Upper lobe of right lung (tissue), 1 donor: ENCODE data around the gene SPDYE8. TPM values are rescaled to one million over a fixed set of nuclear protein-coding genes. Genes with fewer than 3 reads are reported as not detected.
"Not testable (repeated sequence)": the region's sequence is repeated elsewhere in the genome, so short reads cannot be mapped to it uniquely, and the experiment has no call there.

Experiments used
- ATAC-seq: fragments of 200-7000 bp; cut with Tn5 transposase; one replicate; pipeline ENCODE4 v1.9.1; 2020; ENCODE audit warnings: mild to moderate bottlenecking, moderate library complexity
- DNase-seq: peaks from one replicate; pipeline ENCODE4 v3.0.0-alpha.2; 2020
- H3K27ac ChIP-seq: fragments of 200-600 bp; one replicate; pipeline ENCODE4 v1.8.0; 2022
- H3K27me3 ChIP-seq: fragments of 200-600 bp; one replicate; pipeline ENCODE4 v1.8.0; 2022; ENCODE audit warnings: mild to moderate bottlenecking
- H3K36me3 ChIP-seq: fragments of 200-600 bp; one replicate; pipeline ENCODE4 v1.8.0; 2022
- H3K4me1 ChIP-seq: fragments of 200-600 bp; one replicate; pipeline ENCODE4 v1.8.0; 2022
- H3K4me3 ChIP-seq: fragments of 200-600 bp; one replicate; pipeline ENCODE4 v1.8.0; 2022; ENCODE audit warnings: mild to moderate bottlenecking
- H3K9me3 ChIP-seq: fragments of 200-600 bp; one replicate; pipeline ENCODE4 v1.8.0; 2022
- intact Hi-C: fragments of 100-400 bp; cut with DNase I; formaldehyde crosslinking; loops from one replicate; pipeline ENCODE4 v1.11.0; 2022
- long read RNA-seq: library from polyadenylated mRNA; unstranded; transcript quantifications from one replicate; pipeline ENCODE4 v2.0.0, GENCODE V29; 2021
- total RNA-seq: library from RNA; stranded (reverse); fragmentation: NEBNext Ultra II Directional; extraction: Animal tissue kit (Norgen Biotek cat#: 25700); gene quantifications from one replicate; pipeline ENCODE4 v1.2.1, GENCODE V29; 2021
- donor health status: DM: no; HTN: yes; CAD: no; lungs with severe emphysema.

The SPDYE8 gene, protein sequence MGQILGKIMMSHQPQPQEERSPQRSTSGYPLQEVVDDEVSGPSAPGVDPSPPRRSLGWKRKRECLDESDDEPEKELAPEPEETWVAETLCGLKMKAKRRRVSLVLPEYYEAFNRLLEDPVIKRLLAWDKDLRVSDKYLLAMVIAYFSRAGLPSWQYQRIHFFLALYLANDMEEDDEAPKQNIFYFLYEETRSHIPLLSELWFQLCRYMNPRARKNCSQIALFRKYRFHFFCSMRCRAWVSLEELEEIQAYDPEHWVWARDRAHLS
- total RNA-seq, result not detected
- long read RNA-seq, partial matches to known transcripts, result 0 of 2 reads
- long read RNA-seq, other reads (novel, unspliced or antisense), result 2 of 2 reads

DNA sequence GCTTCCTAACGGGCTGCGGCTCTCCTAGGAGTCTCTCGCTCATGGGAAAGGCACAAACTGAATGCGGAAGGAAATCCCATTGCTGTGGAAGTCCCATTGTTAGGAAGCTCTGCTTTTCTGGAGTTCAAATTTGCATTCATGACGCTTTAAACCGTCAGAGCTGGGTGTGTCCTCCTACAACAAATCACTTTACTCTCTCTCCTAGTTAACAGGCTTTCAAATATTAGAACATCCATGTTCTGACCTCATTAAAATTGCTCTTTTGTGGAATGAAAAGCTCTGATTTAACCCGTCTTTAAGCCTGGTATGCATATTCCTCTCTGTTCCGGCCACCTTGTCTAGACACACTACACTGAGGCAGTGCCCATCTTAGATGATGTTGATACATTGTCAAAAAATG lies at the start of gene SPDYE8:
SPDYE8 (minus strand) TSS at position 101 of the 400 bp plus-strand sequence. CDS start 1,800 bp downstream, outside the sequence.
- H3K4me1 ChIP-seq, ATAC-seq, intact Hi-C loops: not testable (repeated sequence)

DNA sequence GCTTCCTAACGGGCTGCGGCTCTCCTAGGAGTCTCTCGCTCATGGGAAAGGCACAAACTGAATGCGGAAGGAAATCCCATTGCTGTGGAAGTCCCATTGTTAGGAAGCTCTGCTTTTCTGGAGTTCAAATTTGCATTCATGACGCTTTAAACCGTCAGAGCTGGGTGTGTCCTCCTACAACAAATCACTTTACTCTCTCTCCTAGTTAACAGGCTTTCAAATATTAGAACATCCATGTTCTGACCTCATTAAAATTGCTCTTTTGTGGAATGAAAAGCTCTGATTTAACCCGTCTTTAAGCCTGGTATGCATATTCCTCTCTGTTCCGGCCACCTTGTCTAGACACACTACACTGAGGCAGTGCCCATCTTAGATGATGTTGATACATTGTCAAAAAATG lies 28.2 kb upstream of the SPDYE8 start, which contains the start of gene SPDYE11:
SPDYE11 (minus strand) TSS at position 101 of the 400 bp plus-strand sequence. CDS start 1,800 bp downstream, outside the sequence.
- H3K27ac ChIP-seq, H3K27me3 ChIP-seq, H3K4me1 ChIP-seq, DNase-seq, H3K9me3 ChIP-seq, H3K4me3 ChIP-seq, intact Hi-C loops, H3K36me3 ChIP-seq, ATAC-seq: not testable (repeated sequence)

More for the DNA sequence above, at the start of gene SPDYE8:
- not testable (repeated sequence) for H3K27me3 ChIP-seq, H3K4me3 ChIP-seq, DNase-seq, H3K9me3 ChIP-seq, H3K27ac ChIP-seq, H3K36me3 ChIP-seq

DNA sequence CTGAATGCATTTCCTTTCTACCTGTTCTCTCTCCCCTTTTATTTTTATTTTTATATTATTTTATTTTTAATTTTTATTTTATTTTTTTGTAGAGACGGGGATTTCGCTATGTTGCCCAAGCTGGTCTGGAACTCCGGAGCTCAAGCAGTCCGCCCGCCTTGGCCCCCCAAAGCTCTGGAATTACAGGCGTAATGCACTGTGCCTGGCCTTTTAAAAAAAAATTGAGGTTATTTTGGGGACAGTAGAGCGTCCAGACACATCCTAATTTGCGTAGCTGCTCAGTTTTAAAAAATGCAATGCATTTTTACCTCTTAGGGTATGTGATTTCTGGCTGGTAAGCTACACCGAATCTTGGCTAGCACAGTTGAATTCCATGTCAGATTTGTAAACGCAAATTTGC lies 23.1 kb downstream of the SPDYE8 start:
- H3K4me3 ChIP-seq, result peak overlapping the region; percentile 61
- H3K4me1 ChIP-seq, result peaks cover 11% of the 10 kb centered on the region
- H3K9me3 ChIP-seq, H3K27me3 ChIP-seq, DNase-seq, H3K36me3 ChIP-seq, ATAC-seq, intact Hi-C loops: not testable (repeated sequence)
- H3K27ac ChIP-seq, result peak overlapping the region; percentile 91

DNA sequence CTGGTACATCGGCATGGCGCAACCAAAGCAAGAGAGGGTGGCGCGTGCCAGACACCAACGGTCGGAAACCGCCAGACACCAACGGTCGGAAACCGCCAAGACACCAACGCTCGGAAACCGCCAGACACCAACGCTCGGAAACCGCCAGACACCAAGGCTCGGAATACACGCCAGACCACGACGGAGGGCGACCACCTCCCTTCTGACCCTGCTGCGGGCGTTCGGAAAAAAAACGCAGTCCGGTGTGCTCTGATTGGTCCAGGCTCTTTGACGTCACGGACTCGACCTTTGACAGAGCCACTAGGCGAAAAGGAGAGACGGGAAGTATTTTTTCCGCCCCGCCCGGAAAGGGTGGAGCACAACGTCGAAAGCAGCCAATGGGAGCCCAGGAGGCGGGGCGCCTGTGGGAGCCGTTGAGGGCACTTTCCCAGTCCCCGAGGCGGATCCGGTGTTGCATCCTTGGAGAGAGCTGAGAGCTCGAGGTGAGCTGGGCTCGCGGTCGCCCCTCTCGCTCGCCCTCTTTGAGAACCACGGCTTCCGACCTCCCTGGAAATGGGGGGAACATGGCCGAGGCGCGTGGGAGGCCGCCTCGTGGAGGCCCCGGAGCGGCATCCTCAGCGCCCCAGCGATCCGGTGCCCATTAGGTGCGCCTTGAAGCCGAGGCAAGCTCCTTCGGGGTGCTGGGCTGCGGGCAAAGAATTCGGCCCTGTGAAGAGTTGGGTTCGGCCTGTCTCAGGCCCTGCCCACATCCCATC lies 23.7 kb downstream of the SPDYE8 start:
- H3K27me3 ChIP-seq, intact Hi-C loops, H3K36me3 ChIP-seq, H3K9me3 ChIP-seq: not testable (repeated sequence)
- DNase-seq (peak; percentile 93), ATAC-seq (peak; percentile 95)
- Histone ChIP-seq H3K4me1 (peaks cover 11% of the 10 kb centered on the region), H3K27ac (peak overlapping the region; percentile 91), H3K4me3 (peak overlapping the region; percentile 61)

DNA sequence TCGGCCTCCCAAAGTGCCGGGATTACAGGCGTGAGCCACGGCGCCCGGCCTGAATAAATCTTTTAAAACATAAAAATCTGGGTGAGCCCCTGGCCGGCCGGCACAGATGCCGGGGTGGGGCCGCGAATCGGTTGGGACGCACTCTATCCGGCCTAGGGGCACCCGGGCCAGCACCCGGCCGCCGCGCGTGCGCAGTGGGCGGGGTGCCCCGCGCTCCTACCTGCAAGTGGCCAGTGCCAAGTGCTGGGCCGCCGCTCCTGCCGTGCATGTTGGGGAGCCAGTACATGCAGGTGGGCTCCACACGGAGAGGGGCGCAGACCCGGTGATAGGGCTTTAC lies 24.2 kb downstream of the SPDYE8 start:
- H3K4me3 ChIP-seq, result peak overlapping the region; percentile 61
- peaks cover 11% of the 10 kb centered on the region for H3K4me1 ChIP-seq
- H3K9me3 ChIP-seq, H3K36me3 ChIP-seq, intact Hi-C loops, H3K27me3 ChIP-seq: not testable (repeated sequence)
- H3K27ac ChIP-seq, result peak overlapping the region; percentile 91
- DNase-seq, result peak; percentile 93
- ATAC-seq, result peak; percentile 97

DNA sequence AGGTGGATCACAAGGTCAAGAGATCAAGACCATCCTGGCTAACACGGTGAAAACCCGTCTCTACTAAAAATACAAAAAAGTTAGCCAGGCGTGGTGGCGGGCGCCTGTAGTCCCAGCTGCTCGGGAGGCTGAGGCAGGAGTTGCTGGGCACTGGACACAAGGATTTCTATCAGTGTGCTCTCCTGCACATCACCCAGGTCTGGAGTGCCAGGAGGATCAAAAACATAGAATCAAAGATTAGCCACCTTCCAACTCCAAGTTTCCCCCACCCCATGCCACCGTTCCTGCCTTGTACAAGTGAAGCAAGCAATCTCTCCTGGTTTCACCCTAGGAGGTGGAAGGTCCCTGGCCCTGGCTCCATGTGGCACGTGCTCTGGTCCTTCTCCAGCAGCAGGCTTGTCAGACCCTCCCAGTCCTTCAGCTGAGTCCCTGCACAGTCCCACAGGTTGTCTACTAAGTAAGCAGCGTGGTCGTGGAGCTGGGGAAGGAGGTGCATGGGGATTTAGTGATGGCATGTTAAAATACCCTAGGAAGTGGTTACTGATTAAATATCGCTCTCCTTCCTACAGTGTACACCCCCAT lies 31.6 kb downstream of the SPDYE8 start:
- H3K27ac ChIP-seq, H3K4me1 ChIP-seq, ATAC-seq, H3K36me3 ChIP-seq, H3K4me3 ChIP-seq, H3K27me3 ChIP-seq, intact Hi-C loops, H3K9me3 ChIP-seq, DNase-seq: not testable (repeated sequence)

DNA sequence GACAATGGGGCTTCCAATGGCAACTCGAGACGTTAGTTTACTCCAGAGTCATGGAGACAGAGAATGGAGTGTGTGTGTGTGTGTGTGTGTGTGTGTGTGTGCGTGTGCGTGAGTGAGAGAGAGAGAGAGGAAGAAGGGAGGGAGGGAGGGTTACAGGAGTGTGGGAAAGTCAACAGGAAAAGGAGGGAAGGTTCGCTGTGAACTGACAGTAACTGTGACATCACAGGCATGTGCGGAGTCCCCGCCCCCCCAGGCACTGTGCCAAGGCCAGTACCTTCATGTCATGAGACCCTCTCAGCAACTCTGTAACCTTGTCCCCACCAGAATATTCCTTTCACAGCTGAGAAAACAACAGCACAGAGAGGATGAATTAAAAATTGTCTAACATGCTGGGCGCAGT lies 32.1 kb downstream of the SPDYE8 start:
- H3K4me3 ChIP-seq, intact Hi-C loops, DNase-seq, H3K36me3 ChIP-seq, H3K9me3 ChIP-seq, H3K27me3 ChIP-seq, H3K4me1 ChIP-seq, H3K27ac ChIP-seq: not testable (repeated sequence)
- peak; percentile 48 for ATAC-seq

DNA sequence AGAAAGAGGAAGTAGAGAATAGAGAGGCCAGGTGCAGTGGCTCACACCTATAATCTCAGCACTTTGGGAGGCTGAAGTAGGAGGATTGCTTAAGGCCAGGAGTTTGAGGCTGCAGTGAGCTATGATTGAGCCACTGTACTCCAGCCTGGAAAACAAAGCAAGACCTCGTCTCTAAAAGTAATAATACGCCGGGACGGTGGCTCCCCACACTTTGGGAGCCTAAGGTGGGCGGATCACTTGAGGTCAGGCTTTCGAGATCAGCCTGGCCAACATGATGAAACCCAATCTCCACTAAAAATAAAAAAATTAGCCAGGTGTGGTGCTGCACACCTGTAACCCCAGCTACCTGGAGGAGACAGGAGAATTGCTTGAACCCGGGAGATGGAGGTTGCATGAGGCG lies 34.1 kb downstream of the SPDYE8 start:
- intact Hi-C loops, DNase-seq, ATAC-seq, H3K36me3 ChIP-seq, H3K4me3 ChIP-seq, H3K27ac ChIP-seq, H3K9me3 ChIP-seq, H3K27me3 ChIP-seq, H3K4me1 ChIP-seq: not testable (repeated sequence)

DNA sequence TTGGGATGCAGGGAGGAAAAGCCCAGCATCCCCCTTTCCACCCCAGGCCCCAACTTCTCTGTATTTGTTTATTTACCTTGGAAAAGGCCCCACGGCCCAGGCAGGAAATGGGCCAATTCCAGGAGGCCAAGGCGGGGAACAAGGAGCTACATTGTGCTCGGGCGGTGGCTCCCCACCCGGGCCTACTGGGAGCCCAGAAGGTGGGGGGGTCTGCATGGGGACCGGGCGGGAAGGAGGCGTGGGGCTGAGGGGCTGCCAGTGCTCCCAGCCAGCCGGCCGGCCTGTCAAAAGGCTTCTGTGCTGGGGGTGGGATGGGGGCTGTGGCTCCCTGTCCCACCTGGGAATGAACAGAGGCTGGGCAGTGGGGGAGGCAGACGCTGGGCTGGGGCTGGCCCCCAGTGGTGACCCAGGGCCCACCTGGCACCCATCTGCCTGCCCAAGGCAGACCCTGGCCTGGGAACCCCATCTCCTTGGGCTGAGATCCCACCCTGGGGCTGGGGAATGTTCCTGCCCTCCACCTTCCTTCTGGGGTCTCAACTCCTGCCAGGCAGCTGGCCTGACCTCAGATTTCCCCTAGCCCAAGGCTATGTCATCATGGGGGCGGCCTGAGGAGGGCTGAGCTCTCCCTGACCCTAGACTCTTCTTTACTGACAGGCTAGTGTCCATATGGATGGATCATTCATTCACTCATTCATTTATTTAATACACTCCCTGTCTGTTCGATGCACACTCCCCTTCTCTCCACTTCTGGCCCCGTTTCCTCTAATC lies 39.2 kb downstream of the SPDYE8 start:
- peak; percentile 64 for ATAC-seq

DNA sequence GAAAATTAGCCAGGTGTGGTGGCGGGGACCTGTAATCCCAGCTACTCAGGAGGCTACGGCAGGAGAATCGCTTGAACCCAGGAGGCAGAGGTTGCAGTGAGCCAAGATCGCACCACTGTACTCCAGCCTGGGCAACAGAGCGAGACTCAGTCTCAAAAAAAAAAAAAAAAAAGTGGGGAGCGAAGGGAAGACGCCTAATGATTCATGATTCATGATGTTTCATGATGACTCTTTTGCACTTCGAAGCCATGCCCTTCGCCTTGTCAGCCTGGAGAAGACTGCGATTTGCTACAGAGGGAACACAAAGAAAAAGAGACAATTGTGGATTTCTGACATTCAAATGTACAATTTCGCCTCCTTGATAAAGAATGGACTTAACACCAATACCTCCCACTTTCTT lies 47.5 kb downstream of the SPDYE8 start:
- ATAC-seq, intact Hi-C loops, DNase-seq, H3K27me3 ChIP-seq, H3K9me3 ChIP-seq, H3K4me1 ChIP-seq, H3K36me3 ChIP-seq, H3K4me3 ChIP-seq, H3K27ac ChIP-seq: not testable (repeated sequence)

More for the DNA sequence above, 39.2 kb downstream of the SPDYE8 start:
- H3K9me3 ChIP-seq, H3K4me1 ChIP-seq, H3K4me3 ChIP-seq, H3K36me3 ChIP-seq, H3K27ac ChIP-seq, H3K27me3 ChIP-seq, intact Hi-C loops: not testable (repeated sequence)
- peak; percentile 51 for DNase-seq

DNA sequence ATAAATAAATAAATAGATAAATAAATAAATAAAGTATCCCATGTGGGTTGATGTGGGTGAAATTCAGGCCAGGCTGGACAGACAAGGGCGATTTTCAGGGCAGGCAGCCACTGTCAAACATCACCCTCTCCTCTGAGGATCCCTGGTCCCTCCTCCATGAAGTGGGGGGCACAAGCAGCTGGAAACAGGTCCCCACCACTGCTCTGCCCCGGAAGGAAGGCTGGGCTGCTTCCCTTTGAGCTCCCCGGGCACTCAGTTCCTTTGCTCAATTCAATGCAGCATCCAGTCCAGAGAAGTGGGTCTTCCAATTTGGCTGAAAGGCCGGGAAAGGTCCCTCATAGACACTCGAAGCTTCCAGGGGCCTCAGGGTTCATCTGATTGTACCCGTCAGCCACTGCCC lies 49.2 kb downstream of the SPDYE8 start:
- H3K4me1 ChIP-seq, H3K27ac ChIP-seq, H3K4me3 ChIP-seq, intact Hi-C loops, H3K27me3 ChIP-seq, H3K36me3 ChIP-seq, H3K9me3 ChIP-seq: not testable (repeated sequence)
- ATAC-seq (peak; percentile 19), DNase-seq (peak; percentile 44)

DNA sequence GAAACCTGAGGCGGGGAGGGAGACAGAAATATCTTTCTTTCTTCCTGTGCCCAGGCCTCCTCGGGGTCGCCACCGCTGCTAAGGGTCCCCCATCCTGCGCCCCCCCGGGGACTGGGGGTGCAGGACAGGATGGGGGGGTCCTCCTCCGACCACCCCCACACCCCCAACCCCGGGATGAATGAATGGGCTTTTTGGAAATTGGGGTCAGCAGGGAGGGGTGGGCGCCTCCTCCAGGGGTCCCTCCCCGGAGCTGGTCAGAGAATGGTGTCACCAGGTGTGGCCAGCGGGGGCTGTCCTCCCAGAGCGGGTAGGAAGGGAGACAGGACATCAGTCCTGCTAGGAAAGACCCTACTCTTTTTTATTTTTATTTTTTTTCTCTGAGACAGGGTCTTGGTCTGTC lies 53.1 kb downstream of the SPDYE8 start:
- H3K27ac ChIP-seq, intact Hi-C loops, H3K4me1 ChIP-seq, DNase-seq, H3K9me3 ChIP-seq, H3K27me3 ChIP-seq, ATAC-seq, H3K4me3 ChIP-seq, H3K36me3 ChIP-seq: not testable (repeated sequence)

DNA sequence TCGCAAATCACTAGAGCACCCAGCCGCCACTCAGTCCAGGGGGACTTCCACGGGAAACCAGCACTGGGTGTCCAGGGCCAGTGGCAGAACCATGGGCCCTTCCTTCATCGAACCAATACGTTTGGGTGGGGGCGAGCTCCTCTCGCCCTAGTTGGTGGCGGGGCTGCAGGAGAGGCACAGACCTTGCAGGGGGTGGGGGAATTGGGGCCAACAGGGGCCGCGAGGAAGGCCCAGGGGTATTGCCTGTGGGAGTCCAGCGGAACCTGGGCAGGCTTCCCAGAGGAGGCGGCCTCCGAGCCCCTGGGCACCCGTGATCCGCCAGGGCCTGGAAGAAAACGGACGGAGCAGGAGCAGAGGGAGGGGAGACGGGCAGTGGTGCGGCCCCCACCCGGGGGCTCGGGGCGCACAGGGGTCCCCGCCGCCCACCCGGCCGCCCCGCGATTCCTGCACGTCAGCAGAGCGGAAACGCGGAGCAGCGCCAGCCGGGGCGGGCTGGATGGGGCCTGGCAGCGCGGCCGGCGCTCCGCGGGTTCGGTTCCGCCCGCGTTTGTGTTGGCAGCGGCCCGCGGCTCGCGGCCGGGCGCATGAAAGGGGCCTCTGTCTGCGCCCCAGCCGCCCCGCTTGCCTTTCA lies 53.8 kb downstream of the SPDYE8 start:
- ATAC-seq (peak; percentile 26), DNase-seq (peak; percentile 60)
- H3K9me3 ChIP-seq, H3K36me3 ChIP-seq, H3K27ac ChIP-seq, H3K27me3 ChIP-seq, intact Hi-C loops, H3K4me3 ChIP-seq, H3K4me1 ChIP-seq: not testable (repeated sequence)
